BJ (cell line): Measurements from ENCODE around the gene TP53I11. TPM values are rescaled to one million over a fixed set of nuclear protein-coding genes. Genes with fewer than 3 reads are reported as not detected.

Experiments
- CTCF ChIA-PET: fragments of 350-600 bp; formaldehyde crosslinking; extraction: SDS; loops from one replicate; lab custom pipeline; 2021; ENCODE audit warnings: antibody characterized with exemption, inconsistent platforms; lab: Yijun Ruan, JAX
- POLR2A ChIA-PET: fragments of 300-600 bp; sonication (Branson Sonifier 250); formaldehyde crosslinking; extraction: SDS; loops from one replicate; lab custom pipeline; 2021; ENCODE audit warnings: antibody characterized with exemption; lab: Charles Lee
- DNase-seq: peaks from one replicate; pipeline ENCODE4 v3.0.0-alpha.2; 2011; ENCODE audit warnings: low read depth
- H3K27me3 ChIP-seq: 2 replicates; pipeline ENCODE4 v1.6.0; 2011; ENCODE audit warnings: low read length; ENCODE audit not compliant: control insufficient read depth, insufficient read depth
- H3K36me3 ChIP-seq: 2 replicates; pipeline ENCODE4 v1.5.1; 2011; ENCODE audit warnings: low read length; ENCODE audit not compliant: control insufficient read depth, insufficient read depth
- H3K4me3 ChIP-seq: 2 replicates; pipeline ENCODE4 v1.5.1; 2011; ENCODE audit warnings: low read depth, mild to moderate bottlenecking, control low read depth, low read length
- CTCF ChIP-seq: IDR thresholded peaks from 2 replicates; pipeline ENCODE4 v1.5.1; 2011; ENCODE audit warnings: low read depth, mild to moderate bottlenecking, control low read depth, inconsistent platforms, low read length, moderate library complexity; ENCODE audit not compliant: insufficient read depth
- polyA plus RNA-seq: library from polyadenylated mRNA; depleted of rRNA; stranded (reverse); fragments of >200 nt; gene quantifications from 2 replicates; pipeline ENCODE4 v1.2.3, GENCODE V29; 2011

Gene TP53I11
- polyA plus RNA-seq, 1 experiment: 29.6 TPM

- DNase-seq: no peak
- no peak overlapping the region for H3K4me3 ChIP-seq
- no peak for TF ChIP-seq CTCF
- peaks cover 1% of the 10 kb centered on the region for H3K27me3 ChIP-seq
- POLR2A ChIA-PET: no interaction called here
- no peaks in the 10 kb centered on the region for H3K36me3 ChIP-seq
- CTCF ChIA-PET: interaction anchor here (1.2 kb wide), 1 partner anchor 131 kb away, joined by 4 read pairs; no protein-coding TSS in a partner anchor
Measured at GRCh38 chr11:44973632-44974401, 23.1 kb upstream of the TP53I11 start.

GRCh38 chr11:44972746-44973435 is 22.2 kb upstream of the TP53I11 start:
- Histone ChIP-seq H3K36me3 (no peaks in the 10 kb centered on the region), H3K27me3 (peaks cover 1% of the 10 kb centered on the region), H3K4me3 (no peak overlapping the region)
- POLR2A ChIA-PET: no interaction called here
- no peak for TF ChIP-seq CTCF
- no peak for DNase-seq
- CTCF ChIA-PET: interaction anchor here (1.2 kb wide), 1 partner anchor 132 kb away, joined by 4 read pairs; no protein-coding TSS in a partner anchor

GRCh38 chr11:44971185-44971584 is 20.5 kb upstream of the TP53I11 start:
- Histone ChIP-seq H3K36me3 (no peaks in the 10 kb centered on the region), H3K27me3 (peaks cover 1% of the 10 kb centered on the region), H3K4me3 (no peak overlapping the region)
- no peak for TF ChIP-seq CTCF
- DNase-seq: no peak
- CTCF ChIA-PET: interaction anchor here (0.8 to 2.1 kb wide), 4 partner anchors 11 to 132 kb away, joined by 3 to 7 read pairs (median 4); no protein-coding TSS in a partner anchor
- POLR2A ChIA-PET: no interaction called here

- H3K27me3 ChIP-seq: peaks cover 1% of the 10 kb centered on the region
- no peak for DNase-seq
- POLR2A ChIA-PET: no interaction called here
- TF ChIP-seq CTCF: no peak
- H3K36me3 ChIP-seq: no peaks in the 10 kb centered on the region
- CTCF ChIA-PET: interaction anchor here (1.9 to 2.1 kb wide), 3 partner anchors 34 to 133 kb away, joined by 5 to 8 read pairs (median 7); no protein-coding TSS in a partner anchor
- no peak overlapping the region for H3K4me3 ChIP-seq
Measured at GRCh38 chr11:44970293-44970692, 19.6 kb upstream of the TP53I11 start.

- no peak for DNase-seq
Measured at GRCh38 chr11:44969651-44970252, 19.1 kb upstream of the TP53I11 start.

More at GRCh38 chr11:44969651-44970252, 19.1 kb upstream of the TP53I11 start:
- Histone ChIP-seq H3K4me3 (no peak overlapping the region), H3K27me3 (peaks cover 1% of the 10 kb centered on the region), H3K36me3 (no peaks in the 10 kb centered on the region)
- ChIA-PET CTCF (interaction anchor here (0.8 to 2.0 kb wide), 3 partner anchors 20 to 133 kb away, joined by 3 to 8 read pairs (median 5); partner anchors contain the start of gene TP53I11), POLR2A (no interaction called here)
- no peak for TF ChIP-seq CTCF
